OCI-LY3 (cell line): Measurements from ENCODE around the gene MYLK4.

Experiments used
- H2AFZ ChIP-seq: fragments of 200-600, 300-600 bp; shearing (Covaris generic); 2 replicates; pipeline ENCODE4 v1.6.0; 2014; ENCODE audit warnings: antibody characterized with exemption, low read depth, low read length
- H3K27ac ChIP-seq: fragments of 200-600, 300-600 bp; sonication (generic); 2 replicates; pipeline ENCODE4 v1.5.1; 2014; ENCODE audit warnings: mild to moderate bottlenecking, low read length, moderate library complexity, mixed read lengths
- H3K27me3 ChIP-seq: fragments of 200-600, 300-600 bp; sonication (generic); 2 replicates; pipeline ENCODE4 v1.6.1; 2014; ENCODE audit warnings: low read depth, low read length, mixed read lengths
- H3K36me3 ChIP-seq: fragments of 200-600, 300-600 bp; sonication (generic); replicated peaks from 2 replicates; pipeline ENCODE3; 2014; ENCODE audit warnings: low read depth, low read length, mixed read lengths
- H3K4me1 ChIP-seq: fragments of 300-600, 200-600 bp; sonication (generic); 2 replicates; pipeline ENCODE4 v1.6.1; 2014; ENCODE audit warnings: low read length, mixed read lengths
- H3K4me2 ChIP-seq: fragments of 200-600, 300-600 bp; sonication (generic); 2 replicates; pipeline ENCODE4 v1.6.1; 2014; ENCODE audit warnings: low read length, mixed read lengths
- H3K4me3 ChIP-seq: fragments of 300-600, 200-600 bp; sonication (generic); 2 replicates; pipeline ENCODE4 v1.5.1; 2014; ENCODE audit warnings: antibody characterized with exemption, mild to moderate bottlenecking, low read length, moderate library complexity
- H3K79me2 ChIP-seq: fragments of 300-600, 200-600 bp; shearing (Covaris generic); 2 replicates; pipeline ENCODE4 v1.6.1; 2014; ENCODE audit warnings: mild to moderate bottlenecking, low read length, mixed read lengths
- H3K9ac ChIP-seq: fragments of 300-600, 200-600 bp; shearing (Covaris generic); 2 replicates; pipeline ENCODE4 v1.6.0; 2014; ENCODE audit warnings: mild to moderate bottlenecking, low read length, moderate library complexity
- H3K9me3 ChIP-seq: fragments of 200-600, 300-600 bp; shearing (Covaris generic); 2 replicates; pipeline ENCODE4 v1.6.1; 2014; ENCODE audit warnings: low read length, mixed read lengths; ENCODE audit not compliant: insufficient read depth
- H4K20me1 ChIP-seq: fragments of 200-600, 300-600 bp; sonication (generic); 2 replicates; pipeline ENCODE4 v1.6.1; 2016; ENCODE audit warnings: low read length, mixed read lengths; ENCODE audit not compliant: insufficient read depth
- CTCF ChIP-seq: fragments of 200-600, 300-600 bp; sonication (generic); IDR thresholded peaks from 2 replicates; pipeline ENCODE4 v1.5.1; 2014; ENCODE audit warnings: antibody characterized with exemption, low read length, low read depth
- EZH2phosphoT487 ChIP-seq: fragments of 200-600 bp; shearing (Covaris generic); IDR thresholded peaks from 2 replicates; pipeline ENCODE4 v1.6.1; 2018; ENCODE audit warnings: antibody characterized with exemption, mixed run types, low read depth

MYLK4 gene

GRCh38 chr6:2634139-2634964, 116.4 kb downstream of the MYLK4 start:
- Histone ChIP-seq H3K4me3 (peak overlapping the region; percentile 60), H3K79me2 (no peaks in the 10 kb centered on the region), H3K36me3 (no peaks in the 10 kb centered on the region), H3K4me1 (peaks cover 4% of the 10 kb centered on the region; the same call in 1 of the 2 replicates), H3K9ac (peak overlapping the region; percentile 32; the same call in 1 of the 2 replicates), H3K9me3 (no peaks in the 10 kb centered on the region), H4K20me1 (no peaks in the 10 kb centered on the region), H3K27ac (no peak overlapping the region), H2AFZ (peak overlapping the region; percentile 92), H3K27me3 (no peaks in the 10 kb centered on the region), H3K4me2 (peak overlapping the region; percentile 80)
- no peak for TF ChIP-seq EZH2phosphoT487
- peak; percentile 77 for TF ChIP-seq CTCF

GRCh38 chr6:2633736-2634135, 117.0 kb downstream of the MYLK4 start:
- no peak overlapping the region for H3K4me2 ChIP-seq
- no peak overlapping the region for H3K9ac ChIP-seq
- H4K20me1 ChIP-seq: no peaks in the 10 kb centered on the region
- peaks cover 4% of the 10 kb centered on the region; the same call in 1 of the 2 replicates for H3K4me1 ChIP-seq
- no peaks in the 10 kb centered on the region for H3K9me3 ChIP-seq
- H3K27me3 ChIP-seq: no peaks in the 10 kb centered on the region
- no peak for TF ChIP-seq EZH2phosphoT487
- no peaks in the 10 kb centered on the region for H3K79me2 ChIP-seq
- no peak overlapping the region for H3K27ac ChIP-seq
- no peak overlapping the region for H2AFZ ChIP-seq
- no peak overlapping the region for H3K4me3 ChIP-seq
- no peaks in the 10 kb centered on the region for H3K36me3 ChIP-seq

GRCh38 chr6:2632976-2633584, 117.6 kb downstream of the MYLK4 start:
- Histone ChIP-seq H3K9me3 (no peaks in the 10 kb centered on the region), H3K27me3 (no peaks in the 10 kb centered on the region), H3K27ac (no peak overlapping the region), H3K36me3 (no peaks in the 10 kb centered on the region), H3K9ac (no peak overlapping the region), H3K4me1 (peaks cover 4% of the 10 kb centered on the region; the same call in 1 of the 2 replicates), H3K79me2 (no peaks in the 10 kb centered on the region), H2AFZ (no peak overlapping the region), H4K20me1 (no peaks in the 10 kb centered on the region), H3K4me2 (no peak overlapping the region), H3K4me3 (no peak overlapping the region)
- no peak for TF ChIP-seq EZH2phosphoT487
- TF ChIP-seq CTCF: no peak

GRCh38 chr6:2632368-2632767, 118.4 kb downstream of the MYLK4 start:
- no peak overlapping the region for H3K4me3 ChIP-seq
- no peak overlapping the region for H3K27ac ChIP-seq
- H3K9me3 ChIP-seq: no peaks in the 10 kb centered on the region
- H3K27me3 ChIP-seq: no peaks in the 10 kb centered on the region
- TF ChIP-seq EZH2phosphoT487 (no peak), CTCF (no peak)
- no peaks in the 10 kb centered on the region for H4K20me1 ChIP-seq
- no peaks in the 10 kb centered on the region for H3K79me2 ChIP-seq
- no peak overlapping the region for H3K4me2 ChIP-seq
- no peak overlapping the region for H3K9ac ChIP-seq
- H3K36me3 ChIP-seq: no peaks in the 10 kb centered on the region
- peaks cover 4% of the 10 kb centered on the region; the same call in 1 of the 2 replicates for H3K4me1 ChIP-seq
- no peak overlapping the region for H2AFZ ChIP-seq
